Epithelial cell of proximal tubule (primary cell): ENCODE data around the gene IRS1. TPM values are rescaled to one million over a fixed set of nuclear protein-coding genes. Genes with fewer than 3 reads are reported as not detected.
A peak's percentile ranks its signal among the peaks of the same experiment; 100 is the strongest.
"Not testable (repeated sequence)": the region's sequence is repeated elsewhere in the genome, so short reads cannot be mapped to it uniquely, and the experiment has no call there.

Experiments
- DNase-seq: peaks from one replicate; pipeline ENCODE4 v3.0.0-alpha.2; 2011; ENCODE audit warnings: low read depth
- H3K4me3 ChIP-seq: 2 replicates; pipeline ENCODE4 v1.5.1; 2011; ENCODE audit warnings: low read depth, mild to moderate bottlenecking, low read length
- CTCF ChIP-seq: conservative IDR thresholded peaks from 2 replicates; pipeline ENCODE4 v1.5.1; 2012; ENCODE audit warnings: low read depth, mild to moderate bottlenecking, low read length
- total RNA-seq: library from RNA; depleted of rRNA; stranded (reverse); fragments of >200 nt; gene quantifications from 2 replicates; pipeline ENCODE4 v1.2.3, GENCODE V29; 2015

IRS1 gene
- total RNA-seq, 1 donor from 2014 or later: 13.0 TPM

DNA sequence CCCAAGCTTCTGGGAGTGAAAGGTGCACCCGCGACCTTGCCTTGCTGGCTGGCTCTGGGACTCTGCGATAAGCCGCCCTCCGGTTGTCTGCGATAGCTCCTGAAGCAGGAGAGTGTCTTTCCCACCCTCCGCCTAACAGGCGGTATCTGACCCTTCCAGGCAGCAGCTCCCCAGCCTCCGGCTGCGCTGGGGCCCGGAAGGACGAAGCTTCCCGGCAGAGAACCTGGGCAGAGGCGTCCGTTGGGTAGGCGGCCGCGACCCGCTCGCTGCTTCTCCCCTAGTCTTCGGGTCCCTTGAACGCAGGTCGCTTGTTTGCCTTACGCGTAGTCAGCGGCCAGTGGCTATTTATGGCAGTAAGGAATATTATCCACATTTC lies 35.8 kb upstream of the IRS1 start:
- no peak for DNase-seq
- peak overlapping the region; percentile 75 for H3K4me3 ChIP-seq
- no peak for TF ChIP-seq CTCF

DNA sequence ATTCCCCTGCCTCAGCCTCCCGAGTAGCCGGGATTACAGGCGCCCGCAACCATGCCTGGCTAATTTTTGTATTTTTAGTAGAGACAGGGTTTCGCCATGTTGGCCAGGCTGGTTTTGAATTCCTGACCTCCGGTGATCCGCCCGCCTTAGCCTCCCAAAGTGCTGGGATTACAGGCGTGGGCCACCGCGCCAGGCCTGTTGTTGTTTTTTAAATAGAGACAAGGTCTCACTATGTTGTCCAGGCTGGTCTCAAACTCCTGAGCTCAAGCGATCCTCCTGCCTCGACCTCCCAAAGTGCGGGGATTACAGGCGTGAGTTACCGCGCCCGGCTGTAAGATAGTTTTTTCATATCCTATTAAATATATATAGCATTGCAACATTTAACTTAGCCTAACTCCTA lies 35.3 kb upstream of the IRS1 start:
- H3K4me3 ChIP-seq: peak overlapping the region; percentile 75
- not testable (repeated sequence) for DNase-seq

DNA sequence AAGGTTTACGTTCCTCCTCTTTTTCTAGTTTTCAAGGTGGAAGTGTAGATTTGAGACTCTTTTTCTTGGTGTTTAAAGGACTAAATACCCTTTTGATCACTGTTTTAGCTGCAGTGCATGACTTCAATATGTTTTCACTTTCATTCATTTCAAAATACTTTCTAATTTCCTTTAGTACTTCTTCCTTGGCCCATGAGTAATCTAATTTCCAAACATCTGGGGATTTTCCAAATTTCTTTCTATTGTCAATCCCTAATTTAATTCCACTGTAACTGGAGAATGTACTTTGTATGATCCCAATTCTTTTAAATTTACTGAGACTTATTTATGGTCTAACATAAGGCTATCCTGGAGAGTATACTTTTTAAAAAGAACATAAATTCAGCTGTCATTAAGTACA lies 32.4 kb upstream of the IRS1 start:
- TF ChIP-seq CTCF: no peak
- no peak for DNase-seq
- H3K4me3 ChIP-seq: no peak overlapping the region

DNA sequence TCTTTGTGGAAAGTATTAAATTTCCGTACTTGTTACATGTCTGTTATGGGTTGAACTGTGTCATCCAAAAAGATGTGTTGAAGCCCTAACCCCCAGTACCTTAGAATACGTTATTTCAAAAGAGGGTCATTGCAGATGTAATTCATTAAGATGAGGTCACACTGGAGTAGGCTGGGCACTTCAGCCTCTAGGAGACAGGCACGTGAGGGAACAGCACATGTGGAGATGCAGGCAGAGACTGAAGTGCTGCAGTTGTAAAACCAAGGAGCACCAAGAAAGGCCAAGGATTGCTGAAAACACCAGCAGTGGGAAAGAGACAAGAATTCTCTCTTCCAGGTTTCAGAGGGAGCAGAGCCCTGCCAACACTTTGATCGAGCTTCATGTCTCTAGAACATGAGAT lies 31.6 kb upstream of the IRS1 start:
- no peak overlapping the region for H3K4me3 ChIP-seq
- no peak for DNase-seq
- no peak for TF ChIP-seq CTCF

GRCh38 chr2:226829721-226830631 lies 30.4 kb upstream of the IRS1 start:
- H3K4me3 ChIP-seq: no peak overlapping the region
- no peak for TF ChIP-seq CTCF
- no peak for DNase-seq

DNA sequence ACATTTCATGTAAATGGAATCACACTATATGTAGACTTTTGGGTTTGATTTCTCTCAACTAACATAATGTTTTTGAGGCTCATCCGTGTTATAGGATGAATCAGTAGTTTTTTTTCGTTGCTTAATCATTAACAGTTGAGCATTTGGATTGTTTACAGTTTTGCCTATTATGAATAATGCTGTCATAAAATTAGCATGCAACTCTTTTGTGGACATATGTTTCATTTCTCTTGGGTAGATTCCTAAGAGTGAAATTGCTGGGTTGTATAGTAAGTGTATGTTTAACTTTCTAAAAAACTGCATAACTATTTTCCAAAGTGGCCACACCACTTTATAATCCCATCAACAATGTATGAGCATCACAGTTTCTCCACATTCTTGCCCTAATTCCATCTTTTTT lies 28.6 kb upstream of the IRS1 start:
- no peak for TF ChIP-seq CTCF

DNA sequence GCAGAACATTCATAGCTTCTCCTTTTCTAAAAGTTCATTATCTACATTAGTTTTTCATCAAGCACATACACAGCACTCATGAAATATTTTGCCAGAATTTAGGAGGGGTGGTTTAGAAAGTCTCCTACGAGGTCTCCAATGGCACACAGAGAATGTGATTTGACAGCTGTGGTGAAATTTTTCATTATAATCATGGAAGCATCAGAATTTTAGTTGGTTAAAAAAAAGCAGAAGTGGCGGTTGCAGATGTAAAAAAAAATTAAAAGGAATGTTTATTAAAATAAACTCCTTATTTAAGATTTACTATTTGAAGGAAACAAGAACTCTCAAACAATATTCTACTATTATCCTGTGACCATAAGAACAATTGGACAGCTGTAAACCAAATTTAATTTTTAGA lies 25.4 kb upstream of the IRS1 start:
- H3K4me3 ChIP-seq: no peak overlapping the region
- DNase-seq: no peak
- TF ChIP-seq CTCF: no peak

More for the DNA sequence above, 28.6 kb upstream of the IRS1 start:
- no peak for DNase-seq
- no peak overlapping the region for H3K4me3 ChIP-seq
